Muscle of leg (tissue), 11 donors: Measurements from ENCODE around the gene B4GALT1. TPM values are rescaled to one million over a fixed set of nuclear protein-coding genes. Genes with fewer than 3 reads are reported as not detected.
A peak's percentile ranks its signal among the peaks of the same experiment; 100 is the strongest.

Experiments
- DNase-seq: peaks from one replicate; pipeline ENCODE4 v3.0.0; 2013
- H3K27ac ChIP-seq: one replicate; pipeline ENCODE4 v1.5.1; 2013; ENCODE audit warnings: mild to moderate bottlenecking, low read length, control low read depth
- H3K27me3 ChIP-seq: one replicate; pipeline ENCODE4 v1.6.1; 2013; ENCODE audit warnings: low read length; ENCODE audit not compliant: control insufficient read depth, insufficient read depth
- H3K36me3 ChIP-seq: one replicate; pipeline ENCODE4 v1.6.1; 2013; ENCODE audit warnings: low read length; ENCODE audit not compliant: control insufficient read depth, insufficient read depth
- H3K4me1 ChIP-seq: one replicate; pipeline ENCODE4 v1.6.1; 2013; ENCODE audit warnings: low read length; ENCODE audit not compliant: control insufficient read depth, insufficient read depth
- H3K4me3 ChIP-seq: one replicate; pipeline ENCODE4 v1.5.1; 2013; ENCODE audit warnings: low read length, control low read depth
- H3K9me3 ChIP-seq: replicated peaks from 2 replicates; pipeline ENCODE4 v1.6.1; 2013; ENCODE audit warnings: low read depth, low read length; ENCODE audit not compliant: control insufficient read depth
- WGBS: methylation state at CpG from one replicate; pipeline ENCODE4 v1.1.5; 2013; ENCODE audit warnings: missing lambda C conversion rate; ENCODE audit not compliant: insufficient coverage; 5-methylcytosine and 5-hydroxymethylcytosine counted together
- polyA plus RNA-seq, 8 donors: library from polyadenylated mRNA; unstranded; fragments of 120-200 nt; gene quantifications; one replicate each; pipeline versions ENCODE4 v1.2.1 to v1.2.3, GENCODE V29; 2013; ENCODE audit warnings: inconsistent platforms in 1 of 8, low replicate concordance in 1 of 8; ENCODE audit not compliant: insufficient read length in 8 of 8, insufficient read depth in 1 of 8
- total RNA-seq: library from RNA; stranded (reverse); fragments of 120-200 nt; gene quantifications from one replicate; pipeline ENCODE4 v1.2.4, GENCODE V29; 2013

The B4GALT1 gene
- total and polyA plus RNA-seq, 9 donors = 14.6 to 62.7 (median 44.9) TPM

DNA sequence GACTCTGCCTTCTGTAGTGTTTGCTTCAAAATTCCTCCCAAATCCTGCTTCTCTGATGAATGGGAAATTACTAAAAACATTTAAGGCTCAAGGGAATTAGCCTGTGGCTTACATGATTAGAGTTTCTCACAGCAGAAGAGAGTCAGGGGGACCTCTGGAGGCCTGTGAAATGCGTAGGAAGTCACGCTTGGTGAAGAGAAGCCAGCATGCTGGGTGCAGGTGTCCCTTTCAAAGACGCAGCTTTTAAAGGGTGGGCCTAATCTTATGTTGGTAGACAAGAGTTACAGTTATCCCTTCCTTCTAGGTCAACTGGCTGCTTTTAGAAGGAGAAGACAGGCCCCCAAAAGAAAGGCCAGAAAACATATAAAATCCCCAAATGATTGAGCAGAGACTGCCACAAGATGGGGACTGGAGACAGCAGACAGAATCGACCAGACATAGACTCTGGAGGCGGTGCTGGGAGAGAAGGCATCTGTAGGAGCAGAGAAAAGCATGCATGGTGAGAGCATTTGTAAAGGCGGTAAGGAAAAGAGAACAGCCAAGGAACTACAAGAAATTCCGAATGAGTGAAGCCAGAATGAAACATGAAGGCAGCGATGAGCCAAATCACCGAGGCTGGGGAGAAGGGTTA is 42.3 kb downstream of the B4GALT1 start:
- H3K27ac ChIP-seq = peak overlapping the region; percentile 69
- peak; percentile 87 for DNase-seq
- no peaks in the 10 kb centered on the region for H3K27me3 ChIP-seq
- H3K4me3 ChIP-seq = no peak overlapping the region
- no peaks in the 10 kb centered on the region for H3K9me3 ChIP-seq
- 29% methylated on average over 8 of the region's 9 CpGs for WGBS
- H3K4me1 ChIP-seq = peaks cover 40% of the 10 kb centered on the region
- peaks cover 33% of the 10 kb centered on the region for H3K36me3 ChIP-seq

GRCh38 chr9:33124046-33124445 is 43.1 kb downstream of the B4GALT1 start:
- no peak for DNase-seq
- Histone ChIP-seq H3K9me3 (no peaks in the 10 kb centered on the region), H3K27me3 (no peaks in the 10 kb centered on the region), H3K36me3 (peaks cover 29% of the 10 kb centered on the region), H3K27ac (no peak overlapping the region), H3K4me1 (peaks cover 32% of the 10 kb centered on the region), H3K4me3 (no peak overlapping the region)
- WGBS = 93% methylated on average over 3 of the region's 5 CpGs

GRCh38 chr9:33123407-33124031 is 43.6 kb downstream of the B4GALT1 start:
- Histone ChIP-seq H3K27me3 (no peaks in the 10 kb centered on the region), H3K4me1 (peaks cover 27% of the 10 kb centered on the region), H3K4me3 (no peak overlapping the region), H3K27ac (no peak overlapping the region), H3K9me3 (no peaks in the 10 kb centered on the region), H3K36me3 (peaks cover 25% of the 10 kb centered on the region)
- no peak for DNase-seq
- WGBS = 76% methylated on average over 7 of the region's 8 CpGs

- Histone ChIP-seq H3K4me3 (no peak overlapping the region), H3K27me3 (no peaks in the 10 kb centered on the region), H3K36me3 (peaks cover 22% of the 10 kb centered on the region), H3K9me3 (no peaks in the 10 kb centered on the region), H3K4me1 (peaks cover 25% of the 10 kb centered on the region), H3K27ac (peak overlapping the region; percentile 23)
- no peak for DNase-seq
- no CpG with 5 or more reads among the region's 1 CpG for WGBS
Measured at GRCh38 chr9:33120620-33121019, 46.5 kb downstream of the B4GALT1 start.

- H3K36me3 ChIP-seq = peaks cover 42% of the 10 kb centered on the region
- no peaks in the 10 kb centered on the region for H3K9me3 ChIP-seq
- no CpG with 5 or more reads among the region's 4 CpGs for WGBS
- H3K4me1 ChIP-seq = peaks cover 15% of the 10 kb centered on the region
- H3K27ac ChIP-seq = peak overlapping the region; percentile 81
- H3K27me3 ChIP-seq = no peaks in the 10 kb centered on the region
- no peak for DNase-seq
- no peak overlapping the region for H3K4me3 ChIP-seq
Measured at GRCh38 chr9:33117796-33118195, 49.3 kb downstream of the B4GALT1 start.

- Histone ChIP-seq H3K4me3 (no peak overlapping the region), H3K27me3 (no peaks in the 10 kb centered on the region), H3K27ac (peak overlapping the region; percentile 81), H3K4me1 (peaks cover 15% of the 10 kb centered on the region), H3K9me3 (no peaks in the 10 kb centered on the region), H3K36me3 (peaks cover 43% of the 10 kb centered on the region)
- no CpG with 5 or more reads among the region's 1 CpG for WGBS
- DNase-seq = peak; percentile 80
Measured at GRCh38 chr9:33117306-33117705, 49.8 kb downstream of the B4GALT1 start.

GRCh38 chr9:33116860-33117259 is 50.3 kb downstream of the B4GALT1 start:
- H3K9me3 ChIP-seq = no peaks in the 10 kb centered on the region
- no peak overlapping the region for H3K4me3 ChIP-seq
- H3K27ac ChIP-seq = peak overlapping the region; percentile 81
- H3K36me3 ChIP-seq = peaks cover 45% of the 10 kb centered on the region
- no peaks in the 10 kb centered on the region for H3K27me3 ChIP-seq
- peaks cover 15% of the 10 kb centered on the region for H3K4me1 ChIP-seq
- WGBS = 17% methylated on average over 1 of the region's 2 CpGs
- peak; percentile 57 for DNase-seq

DNA sequence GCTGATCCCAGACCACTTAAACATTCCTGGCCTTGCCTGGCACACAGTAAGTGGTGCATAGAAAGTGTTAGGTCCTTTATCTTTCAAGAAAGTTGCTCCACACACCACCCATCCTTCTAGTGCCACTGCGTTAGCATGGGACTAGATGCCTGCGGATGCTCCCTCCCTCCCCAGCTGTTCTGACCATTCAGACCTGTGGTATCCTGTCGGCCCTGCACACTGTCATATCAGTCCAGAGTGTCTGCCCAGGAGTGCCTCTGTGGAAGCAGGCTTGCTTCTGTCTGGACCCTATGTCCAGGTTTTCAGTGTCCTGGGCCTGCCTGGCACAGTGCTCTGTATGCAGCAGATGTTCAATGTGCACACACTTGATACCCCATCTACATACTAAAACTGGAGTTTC is 52.4 kb downstream of the B4GALT1 start:
- Histone ChIP-seq H3K36me3 (peaks cover 53% of the 10 kb centered on the region), H3K9me3 (no peaks in the 10 kb centered on the region), H3K4me3 (no peak overlapping the region), H3K4me1 (peaks cover 13% of the 10 kb centered on the region), H3K27me3 (no peaks in the 10 kb centered on the region), H3K27ac (no peak overlapping the region)
- no peak for DNase-seq
- 96% methylated on average over 3 of the region's 3 CpGs for WGBS

DNA sequence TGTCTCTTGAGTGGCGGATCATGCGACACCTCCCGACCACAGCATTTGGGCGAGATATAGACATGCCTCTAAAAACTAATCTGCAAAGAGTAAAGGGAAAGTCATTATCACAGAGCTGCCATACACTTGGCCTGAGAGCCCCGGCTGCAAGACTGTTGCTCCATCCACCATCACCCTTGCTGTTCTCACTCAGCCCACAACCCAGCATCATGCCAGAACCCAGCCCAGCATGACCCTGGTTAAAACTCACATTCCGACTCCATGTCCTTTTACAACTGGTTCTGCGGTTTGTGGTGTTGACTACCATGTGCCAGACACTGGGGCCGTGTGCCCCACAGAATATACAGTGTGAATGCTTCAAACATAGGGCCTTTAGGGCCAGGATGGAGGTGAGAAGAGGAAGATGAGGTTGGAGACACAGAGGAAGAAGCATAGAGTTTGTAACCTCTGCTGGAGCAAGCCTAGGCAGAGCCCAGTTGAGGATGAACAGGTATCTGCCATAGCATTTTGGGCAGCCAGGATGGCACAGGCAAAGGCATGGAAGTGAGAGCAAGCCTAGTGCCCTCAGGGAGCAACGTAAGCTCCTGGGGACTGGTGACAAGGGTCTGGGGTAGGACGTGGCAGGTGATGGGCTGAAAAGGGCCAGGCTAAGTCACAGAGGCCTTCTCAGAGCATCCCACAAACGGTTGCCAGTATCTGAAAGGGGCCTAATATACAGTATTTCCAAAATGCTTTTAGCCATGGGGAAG is 53.2 kb downstream of the B4GALT1 start:
- no peaks in the 10 kb centered on the region for H3K27me3 ChIP-seq
- H3K4me1 ChIP-seq = peaks cover 13% of the 10 kb centered on the region
- no peak for DNase-seq
- no peak overlapping the region for H3K27ac ChIP-seq
- 92% methylated on average over 5 of the region's 11 CpGs for WGBS
- H3K9me3 ChIP-seq = no peaks in the 10 kb centered on the region
- H3K36me3 ChIP-seq = peaks cover 52% of the 10 kb centered on the region
- no peak overlapping the region for H3K4me3 ChIP-seq

DNA sequence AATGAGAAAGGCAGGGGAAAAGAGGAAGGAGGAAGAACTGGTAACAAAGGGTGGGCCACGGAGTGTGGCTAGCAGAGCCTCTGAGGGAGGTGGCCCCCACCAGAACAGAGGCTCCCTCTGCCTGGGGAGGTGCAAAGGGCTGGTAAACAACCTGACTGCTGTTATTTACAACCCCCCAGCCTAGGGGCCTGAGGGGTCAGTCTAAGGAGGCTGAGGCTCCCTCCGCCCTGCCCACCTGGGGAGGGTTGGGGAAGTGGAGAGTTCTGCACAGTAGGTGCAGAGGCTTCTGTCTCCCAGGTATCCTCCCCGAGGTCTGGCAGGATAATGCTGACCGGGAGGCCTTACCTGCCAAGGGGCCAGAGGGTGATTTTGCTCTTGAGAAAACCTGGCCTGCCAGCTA is 55.0 kb downstream of the B4GALT1 start:
- H3K27ac ChIP-seq = no peak overlapping the region
- WGBS = 40% methylated on average over 1 of the region's 4 CpGs
- peak; percentile 1 for DNase-seq
- H3K4me1 ChIP-seq = peaks cover 13% of the 10 kb centered on the region
- no peak overlapping the region for H3K4me3 ChIP-seq
- H3K9me3 ChIP-seq = no peaks in the 10 kb centered on the region
- no peaks in the 10 kb centered on the region for H3K27me3 ChIP-seq
- H3K36me3 ChIP-seq = peaks cover 50% of the 10 kb centered on the region
